Astrocyte (in vitro differentiated cells and primary cell): ENCODE measurements around the gene MUC6. TPM values are rescaled to one million over a fixed set of nuclear protein-coding genes. Genes with fewer than 3 reads are reported as not detected.
A peak's percentile ranks its signal among the peaks of the same experiment; 100 is the strongest.

Source experiments
- DNase-seq: peaks from one replicate; pipeline ENCODE4 v3.0.0-alpha.2; 2010; ENCODE audit warnings: low read depth
- FAIRE-seq: peaks from 2 replicates; lab custom pipeline; 2011; peaks lifted over from hg19 to GRCh38; lab: Jason Lieb, UNC
- H2AFZ ChIP-seq: 2 replicates; pipeline ENCODE4 v1.6.0; 2012; ENCODE audit warnings: low read depth, low read length, inconsistent platforms
- H3K27ac ChIP-seq: 2 replicates; pipeline ENCODE4 v1.5.1; 2011; ENCODE audit warnings: low read depth, low read length, inconsistent platforms
- H3K27me3 ChIP-seq: 2 replicates; pipeline ENCODE4 v1.6.0; 2011; ENCODE audit warnings: low read length, inconsistent platforms; ENCODE audit not compliant: insufficient read depth
- H3K36me3 ChIP-seq: 2 replicates; pipeline ENCODE4 v1.5.1; 2011; ENCODE audit warnings: low read length, inconsistent platforms; ENCODE audit not compliant: insufficient read depth
- H3K4me1 ChIP-seq: 2 replicates; pipeline ENCODE4 v1.5.1; 2011; ENCODE audit warnings: low read length, inconsistent platforms; ENCODE audit not compliant: insufficient read depth
- H3K4me2 ChIP-seq: 2 replicates; pipeline ENCODE4 v1.6.0; 2012; ENCODE audit warnings: low read length, inconsistent platforms
- H3K4me3 ChIP-seq: 2 replicates; pipeline ENCODE4 v1.5.1; 2011; ENCODE audit warnings: low read depth, mild to moderate bottlenecking, low read length, inconsistent platforms; ENCODE audit not compliant: insufficient read depth
- H3K79me2 ChIP-seq: 2 replicates; pipeline ENCODE4 v1.6.0; 2012; ENCODE audit warnings: mild to moderate bottlenecking, low read length, inconsistent platforms; ENCODE audit not compliant: insufficient read depth
- H3K9ac ChIP-seq: 2 replicates; pipeline ENCODE4 v1.6.0; 2012; ENCODE audit warnings: mild to moderate bottlenecking, low read length, inconsistent platforms
- H3K9me3 ChIP-seq: 2 replicates; pipeline ENCODE4 v1.5.1; 2012; ENCODE audit warnings: low read depth, mild to moderate bottlenecking, low read length, inconsistent platforms; ENCODE audit not compliant: insufficient read depth
- H4K20me1 ChIP-seq: 2 replicates; pipeline ENCODE4 v1.6.0; 2012; ENCODE audit warnings: low read length, inconsistent platforms; ENCODE audit not compliant: insufficient read depth
- H3K27ac Mint-ChIP-seq: one replicate; pipeline ENCODE4 v1.8.0; 2021; ENCODE audit warnings: mild to moderate bottlenecking, mixed read lengths; ENCODE audit not compliant: unreplicated experiment
- H3K27me3 Mint-ChIP-seq: one replicate; pipeline ENCODE4 v1.8.0; 2021; ENCODE audit warnings: low read depth, mixed read lengths; ENCODE audit not compliant: unreplicated experiment
- H3K36me3 Mint-ChIP-seq: one replicate; pipeline ENCODE4 v1.8.0; 2021; ENCODE audit warnings: low read depth, mixed read lengths; ENCODE audit not compliant: unreplicated experiment
- H3K4me1 Mint-ChIP-seq: one replicate; pipeline ENCODE4 v1.8.0; 2021; ENCODE audit warnings: low read depth, mixed read lengths; ENCODE audit not compliant: unreplicated experiment
- H3K4me3 Mint-ChIP-seq: one replicate; pipeline ENCODE4 v1.8.0; 2021; ENCODE audit warnings: mild to moderate bottlenecking, moderate library complexity, mixed read lengths; ENCODE audit not compliant: unreplicated experiment
- H3K9me3 Mint-ChIP-seq: one replicate; pipeline ENCODE4 v1.8.0; 2021; ENCODE audit warnings: mild to moderate bottlenecking, mixed read lengths; ENCODE audit not compliant: unreplicated experiment
- CTCF ChIP-seq: IDR thresholded peaks from 2 replicates; pipeline ENCODE4 v1.5.1; 2011; ENCODE audit warnings: low read depth, mild to moderate bottlenecking, inconsistent platforms, low read length, moderate library complexity; ENCODE audit not compliant: insufficient read depth
- EZH2 ChIP-seq: IDR thresholded peaks from 2 replicates; pipeline ENCODE4 v1.6.1; 2012; ENCODE audit warnings: mild to moderate bottlenecking, low read length, inconsistent platforms; ENCODE audit not compliant: insufficient read depth
- total RNA-seq: library from RNA; stranded (reverse); gene quantifications from 2 replicates; pipeline ENCODE4 v1.2.1, GENCODE V29; 2021

The MUC6 gene
- total RNA-seq, 1 donor from 2014 or later = not detected

- no peaks in the 10 kb centered on the region for H3K9me3 ChIP-seq
- Mint-ChIP-seq H3K4me3 (no peak overlapping the region), H3K27me3 (no peaks in the 10 kb centered on the region), H3K4me1 (peaks cover 3% of the 10 kb centered on the region), H3K27ac (no peak overlapping the region), H3K9me3 (peaks cover 2% of the 10 kb centered on the region), H3K36me3 (peaks cover 15% of the 10 kb centered on the region)
- H3K9ac ChIP-seq = no peak overlapping the region
- no peak overlapping the region for H3K27ac ChIP-seq
- TF ChIP-seq CTCF = no peak
- no peak for TF ChIP-seq EZH2
- H4K20me1 ChIP-seq = peaks cover 96% of the 10 kb centered on the region
- peaks cover 33% of the 10 kb centered on the region for H3K79me2 ChIP-seq
- peaks cover 7% of the 10 kb centered on the region for H3K4me1 ChIP-seq
- H3K27me3 ChIP-seq = no peaks in the 10 kb centered on the region
- H3K4me3 ChIP-seq = no peak overlapping the region
- H2AFZ ChIP-seq = no peak overlapping the region
- no peak for FAIRE-seq
- no peak for DNase-seq
- no peak overlapping the region for H3K4me2 ChIP-seq
- peaks cover 4% of the 10 kb centered on the region for H3K36me3 ChIP-seq
Observed at GRCh38 chr11:972523-973211, 63.9 kb downstream of the MUC6 start.

DNA sequence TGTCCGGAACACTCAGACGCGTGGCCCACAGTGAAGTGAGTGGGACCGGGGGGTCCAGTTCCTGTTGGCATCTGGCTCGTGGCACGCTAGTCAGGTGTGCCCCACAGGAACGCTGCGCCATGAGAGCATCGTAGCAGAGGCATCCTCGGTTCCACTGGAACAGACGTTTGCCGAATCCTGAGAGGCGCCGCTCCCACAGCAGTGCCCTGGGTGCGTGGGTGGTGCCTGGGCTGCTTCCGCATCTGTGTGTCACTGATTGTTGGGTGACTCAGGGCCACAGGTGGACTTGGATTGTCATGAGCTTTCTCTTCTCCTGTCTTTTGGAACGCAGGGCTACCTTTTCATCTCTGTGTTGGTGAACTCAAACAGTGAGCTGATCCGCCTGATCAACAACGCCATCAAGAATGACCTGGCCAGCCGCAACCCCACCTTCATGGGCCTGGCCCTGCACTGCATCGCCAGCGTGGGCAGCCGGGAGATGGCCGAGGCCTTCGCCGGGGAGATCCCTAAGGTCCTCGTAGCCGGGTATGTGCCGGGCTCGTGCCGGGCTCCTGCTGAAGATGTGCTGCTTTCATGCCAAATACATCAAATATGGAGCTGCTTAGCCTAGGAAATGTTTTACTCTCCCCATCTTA, 64.7 kb downstream of the MUC6 start:
- Histone ChIP-seq H2AFZ (no peak overlapping the region), H3K36me3 (peaks cover 4% of the 10 kb centered on the region), H3K4me2 (no peak overlapping the region), H3K4me3 (no peak overlapping the region), H3K79me2 (peaks cover 30% of the 10 kb centered on the region), H3K9me3 (no peaks in the 10 kb centered on the region), H3K27ac (no peak overlapping the region), H3K9ac (no peak overlapping the region), H3K27me3 (no peaks in the 10 kb centered on the region), H4K20me1 (peaks cover 91% of the 10 kb centered on the region), H3K4me1 (peaks cover 2% of the 10 kb centered on the region)
- H3K27me3 Mint-ChIP-seq = no peaks in the 10 kb centered on the region
- no peak overlapping the region for H3K4me3 Mint-ChIP-seq
- DNase-seq (no peak), FAIRE-seq (no peak)
- peaks cover 3% of the 10 kb centered on the region for H3K4me1 Mint-ChIP-seq
- peaks cover 15% of the 10 kb centered on the region for H3K36me3 Mint-ChIP-seq
- peaks cover 2% of the 10 kb centered on the region for H3K9me3 Mint-ChIP-seq
- H3K27ac Mint-ChIP-seq = no peak overlapping the region
- TF ChIP-seq CTCF (no peak), EZH2 (no peak)

GRCh38 chr11:971092-971690, 65.3 kb downstream of the MUC6 start:
- TF ChIP-seq CTCF (no peak), EZH2 (no peak)
- H3K27me3 Mint-ChIP-seq = no peaks in the 10 kb centered on the region
- no peaks in the 10 kb centered on the region for H3K27me3 ChIP-seq
- peaks cover 18% of the 10 kb centered on the region for H3K36me3 Mint-ChIP-seq
- no peaks in the 10 kb centered on the region for H3K9me3 ChIP-seq
- FAIRE-seq = no peak
- peaks cover 30% of the 10 kb centered on the region for H3K79me2 ChIP-seq
- H3K4me3 ChIP-seq = no peak overlapping the region
- no peaks in the 10 kb centered on the region for H3K4me1 ChIP-seq
- H3K36me3 ChIP-seq = peaks cover 4% of the 10 kb centered on the region
- H3K4me2 ChIP-seq = no peak overlapping the region
- H3K4me1 Mint-ChIP-seq = peaks cover 8% of the 10 kb centered on the region
- no peak overlapping the region for H3K9ac ChIP-seq
- no peak overlapping the region for H3K27ac ChIP-seq
- H4K20me1 ChIP-seq = peaks cover 90% of the 10 kb centered on the region
- DNase-seq = no peak
- H3K9me3 Mint-ChIP-seq = peaks cover 2% of the 10 kb centered on the region
- H3K4me3 Mint-ChIP-seq = peak overlapping the region; percentile 77
- H2AFZ ChIP-seq = no peak overlapping the region
- H3K27ac Mint-ChIP-seq = no peak overlapping the region
